GM12878 (cell line): ENCODE results near the gene SAMD3. TPM values are rescaled to one million over a fixed set of nuclear protein-coding genes. Genes with fewer than 3 reads are reported as not detected.

Source experiments
- ATAC-seq: fragments of 200-7000 bp; cut with Tn5 transposase; 3 replicates; pipeline ENCODE4 v1.9.1; 2020; ENCODE audit warnings: mild to moderate bottlenecking, moderate library complexity
- BruUV-seq: library from RNA; stranded (reverse); fragments of 400-500 nt; replicated peaks from 2 replicates; lab custom pipeline; 2021; lab: Mats Ljungman, UMichigan
- CTCF ChIA-PET: fragments of 300-600 bp; sonication (Branson Sonifier 250); formaldehyde crosslinking; extraction: SDS; loops from one replicate; lab custom pipeline; 2021; ENCODE audit warnings: inconsistent platforms; lab: Yijun Ruan, JAX
- POLR2A ChIA-PET: fragments of 350-600 bp; formaldehyde crosslinking; extraction: SDS; loops from one replicate; lab custom pipeline; 2021; ENCODE audit warnings: inconsistent platforms; lab: Charles Lee
- RAD21 ChIA-PET: fragments of 300-600 bp; sonication (Branson Sonifier 250); formaldehyde crosslinking; loops from one replicate; lab custom pipeline; 2023; ENCODE audit warnings: antibody characterized with exemption; ENCODE audit not compliant: unreplicated experiment; lab: Charles Lee
- SMC1A ChIA-PET: fragments of 300-600 bp; sonication (Branson Sonifier 250); formaldehyde crosslinking; loops from one replicate; lab custom pipeline; 2023; ENCODE audit not compliant: unreplicated experiment, uncharacterized antibody; lab: Charles Lee
- DNase-seq: peaks from one replicate; pipeline ENCODE4 v3.0.0-alpha.2; 2011; ENCODE audit warnings: low read depth, low spot score
- FAIRE-seq: peaks from 3 replicates; lab custom pipeline; 2011; peaks lifted over from hg19 to GRCh38; lab: Jason Lieb, UNC
- H2AFZ ChIP-seq: 2 replicates; pipeline ENCODE4 v1.6.0; 2011; ENCODE audit warnings: low read depth, low read length, control low read depth; ENCODE audit not compliant: control insufficient read depth
- H3K27ac ChIP-seq: 2 replicates; pipeline ENCODE4 v1.5.1; 2011; ENCODE audit warnings: control low read depth; ENCODE audit not compliant: control insufficient read depth, insufficient read depth
- H3K27me3 ChIP-seq, 2 experiments: replicated peaks in 1 of 2; 2 replicates each; pipeline versions ENCODE4 v1.6.0 to v1.6.1; 2011; ENCODE audit warnings: low read length in 1 of 2; ENCODE audit not compliant: control insufficient read depth in 2 of 2, insufficient read depth in 2 of 2
- H3K36me3 ChIP-seq, 2 experiments: 2 replicates each; pipeline ENCODE4 v1.5.1; 2011; ENCODE audit warnings: low read length in 1 of 2; ENCODE audit not compliant: control insufficient read depth in 2 of 2, insufficient read depth in 2 of 2
- H3K4me1 ChIP-seq: 2 replicates; pipeline ENCODE4 v1.6.1; 2011; ENCODE audit warnings: mild to moderate bottlenecking, low read length, moderate library complexity, mixed read lengths; ENCODE audit not compliant: control insufficient read depth, insufficient read depth
- H3K4me2 ChIP-seq: 2 replicates; pipeline ENCODE4 v1.6.0; 2011; ENCODE audit warnings: control low read depth; ENCODE audit not compliant: control insufficient read depth, insufficient read depth
- H3K4me3 ChIP-seq: fragments of 200-600 bp; sonication (generic); 2 replicates; pipeline ENCODE4 v1.5.1; 2016
- H3K79me2 ChIP-seq: 2 replicates; pipeline ENCODE4 v1.6.0; 2011; ENCODE audit warnings: low read length; ENCODE audit not compliant: control insufficient read depth, insufficient read depth
- H3K9ac ChIP-seq: 2 replicates; pipeline ENCODE4 v1.8.0; 2011; ENCODE audit warnings: low read length, control low read depth, mixed read lengths; ENCODE audit not compliant: control insufficient read depth, insufficient read depth
- H3K9me3 ChIP-seq: replicated peaks from 3 replicates; pipeline ENCODE4 v1.5.1; 2011; ENCODE audit warnings: mild to moderate bottlenecking, low read length; ENCODE audit not compliant: control insufficient read depth, insufficient read depth
- H4K20me1 ChIP-seq: 2 replicates; pipeline ENCODE4 v1.6.0; 2011; ENCODE audit not compliant: control insufficient read depth, insufficient read depth
- ATF7 ChIP-seq: fragments of 450-650 bp; IDR thresholded peaks from 2 replicates; pipeline ENCODE4 v1.6.1; 2016; ENCODE audit warnings: low read depth, mild to moderate bottlenecking
- BHLHE40 ChIP-seq, 2 experiments: fragments of 450-650 bp in 1 of 2; IDR thresholded peaks; 2 replicates each; pipeline ENCODE4 v1.6.1; 2011 to 2017; ENCODE audit warnings: low read depth in 2 of 2, borderline replicate concordance in 1 of 2, improper control_type of control experiment in 1 of 2, low read length in 1 of 2, mild to moderate bottlenecking in 1 of 2
- HDAC6 ChIP-seq: fragments of 200-600 bp; sonication (generic); IDR thresholded peaks from one replicate; pipeline ENCODE4 v1.8.0; 2017; ENCODE audit warnings: antibody characterized with exemption; ENCODE audit not compliant: unreplicated experiment
- IKZF1 ChIP-seq: fragments of 450-650 bp; conservative IDR thresholded peaks from 2 replicates; pipeline ENCODE4 v1.6.1; 2017; ENCODE audit warnings: antibody characterized with exemption, mild to moderate bottlenecking
- IKZF2 ChIP-seq, 2 experiments: fragments of 450-650 bp; IDR thresholded peaks; 2 replicates each; pipeline ENCODE4 v1.6.1; 2017; ENCODE audit warnings: mild to moderate bottlenecking in 2 of 2, moderate library complexity in 2 of 2
- NFIC ChIP-seq: IDR thresholded peaks from 2 replicates; pipeline ENCODE4 v1.6.1; 2012; ENCODE audit warnings: low read depth, mild to moderate bottlenecking, inconsistent platforms, low read length, moderate library complexity
- ZNF592 ChIP-seq: fragments of 450-650 bp; IDR thresholded peaks from 2 replicates; pipeline ENCODE4 v1.6.1; 2017; ENCODE audit warnings: mild to moderate bottlenecking, moderate library complexity
- ZNF622 ChIP-seq: fragments of 450-650 bp; IDR thresholded peaks from 2 replicates; pipeline ENCODE4 v1.6.1; 2017; ENCODE audit warnings: mild to moderate bottlenecking, inconsistent platforms
- WGBS: methylation state at CpG from one replicate; pipeline ENCODE4 v1.1.6; 2016; ENCODE audit warnings: low lambda C conversion rate; ENCODE audit not compliant: insufficient replicate concordance, insufficient coverage; ENCODE audit errors: missing lambda C conversion rate; 5-methylcytosine and 5-hydroxymethylcytosine counted together
- in situ Hi-C: fragments of 300-500 bp; cut with MboI; formaldehyde crosslinking; loops from 9 replicates; pipeline ENCODE4 v1.14.3; 2018; ENCODE audit warnings: mixed read lengths
- intact Hi-C: fragments of 100-400 bp; cut with micrococcal nuclease; formaldehyde crosslinking; loops from one replicate; pipeline ENCODE4 v1.14.2; 2022; ENCODE audit not compliant: unreplicated experiment
- polyA plus RNA-seq, 11 experiments: library from polyadenylated mRNA; depleted of rRNA in 4 of 11; unstranded in 6 of 11; stranded (reverse) in 5 of 11; fragments of >200 nt; fragmentation: Nextera tagmentation in 4 of 11; fragmentation: Illumina TruSeq in 1 of 11; extraction: Ambion mirVana in 4 of 11; extraction: Trizol in 1 of 11; gene quantifications; 1 replicate in 1 of 11; 2 replicates in 10 of 11; pipeline versions ENCODE4 v1.2.1 to v1.2.3, GENCODE V29; 2011 to 2016; ENCODE audit warnings: inconsistent platforms in 2 of 11, missing spikeins in 2 of 11, low read depth in 1 of 11
- total RNA-seq, 4 experiments: library from RNA; depleted of rRNA in 3 of 4; stranded (reverse); fragments of >200 nt in 3 of 4; fragmentation: Illumina TruSeq in 1 of 4; extraction: Trizol in 1 of 4; gene quantifications; 2 replicates each; pipeline versions ENCODE4 v1.2.1 to v1.2.3, GENCODE V29; 2013 to 2021

SAMD3 gene
- total and polyA plus RNA-seq, 10 of the 15 experiments (the other 5 are each of a cell fraction or from before 2014, with no cell fraction given) = 0.04 to 2.3 (median 0.39) TPM; not detected in 2

GRCh38 chr6:130132286-130132701 lies 90.5 kb downstream of the SAMD3 start:
- Histone ChIP-seq H2AFZ (peak overlapping the region; percentile 51), H3K9ac (no peak overlapping the region; the same call in 1 of the 2 replicates), H3K4me2 (peak overlapping the region; percentile 48; the same call in 1 of the 2 replicates), H3K4me3 (no peak overlapping the region), H3K36me3 (no peaks in the 10 kb centered on the region), H3K79me2 (no peaks in the 10 kb centered on the region), H3K9me3 (no peaks in the 10 kb centered on the region; the same call in 2 of the 3 replicates), H4K20me1 (no peaks in the 10 kb centered on the region), H3K27ac (no peak overlapping the region; the same call in 1 of the 2 replicates), H3K27me3 (no peaks in the 10 kb centered on the region), H3K4me1 (peaks cover 6% of the 10 kb centered on the region; the same call in 1 of the 2 replicates)
- ATAC-seq = peak; percentile 95
- TF ChIP-seq IKZF1 = no peak
- TF ChIP-seq ATF7 = 0 out of 2 replicates have a peak, but pooled peaks have one; percentile 30
- TF ChIP-seq IKZF2 (IDR thresholded peaks at IDR 0.05) = no peak
- TF ChIP-seq NFIC = no peak
- TF ChIP-seq HDAC6 = no peak
- no peak for TF ChIP-seq ZNF622
- TF ChIP-seq ZNF592 = no peak
- TF ChIP-seq BHLHE40 (IDR thresholded peaks at IDR 0.05; ENCODE audit: borderline replicate concordance in 1 of 2, low read depth in 2 of 2, low read length in 1 of 2) = peak; percentile 55 to 67; a peak in 2 of 4 replicates
- RAD21 ChIA-PET = interaction anchor here (0.7 kb wide), 1 partner anchor 17 kb away, joined by 3 read pairs; no protein-coding TSS in a partner anchor
- SMC1A ChIA-PET = interaction anchor here (0.7 to 4.2 kb wide), 3 partner anchors 10 to 91 kb away, joined by 3 to 27 read pairs (median 3); partner anchors contain the start of gene SAMD3
- intact Hi-C loops = loop anchor here (5.0 kb wide), 1 partner anchor 130 kb away; no protein-coding TSS in a partner anchor
- no peak for FAIRE-seq
- in situ Hi-C loops = no loop called here
- BruUV-seq = no TSS peak
- CTCF ChIA-PET = interaction anchor here (1.0 to 1.4 kb wide), 2 partner anchors 12 to 24 kb away, joined by 3 to 4 read pairs; no protein-coding TSS in a partner anchor
- 2% methylated on average over 6 of the region's 6 CpGs for WGBS
- POLR2A ChIA-PET = no interaction called here
- no peak for DNase-seq
